CD4-positive, CD25-positive, alpha-beta regulatory T cell (primary cell): ENCODE measurements around the gene ACHE. TPM values are rescaled to one million over a fixed set of nuclear protein-coding genes. Genes with fewer than 3 reads are reported as not detected.
"Not testable (repeated sequence)": the region's sequence is repeated elsewhere in the genome, so short reads cannot be mapped to it uniquely, and the experiment has no call there.

Source experiments
- ATAC-seq, 2 donors: fragments of 150-1000 bp; cut with Tn5 transposase; one replicate each; pipeline ENCODE4 v1.10.0; 2021; ENCODE audit warnings: low read depth in 2 of 2, moderate number of reproducible peaks in 2 of 2, moderate library complexity in 1 of 2
- DNase-seq, 3 donors: peaks; one replicate each; pipeline versions ENCODE4 v3.0.0 to v3.0.0-alpha.2; 2012 to 2022; ENCODE audit warnings: mixed read lengths in 1 of 3
- H3K27ac ChIP-seq: one replicate; pipeline ENCODE4 v1.7.0; 2013; ENCODE audit warnings: mild to moderate bottlenecking, low read length; ENCODE audit not compliant: insufficient read depth, poor library complexity, severe bottlenecking
- H3K27me3 ChIP-seq: one replicate; pipeline ENCODE4 v1.7.0; 2013; ENCODE audit warnings: low read length; ENCODE audit not compliant: control insufficient read depth, insufficient read depth
- H3K36me3 ChIP-seq: one replicate; pipeline ENCODE4 v1.7.0; 2013; ENCODE audit warnings: mild to moderate bottlenecking, low read length, moderate library complexity; ENCODE audit not compliant: control insufficient read depth, insufficient read depth
- H3K4me1 ChIP-seq: 2 replicates; pipeline ENCODE4 v1.7.0; 2013; ENCODE audit warnings: mild to moderate bottlenecking, low read length; ENCODE audit not compliant: insufficient read depth, control insufficient read depth, poor library complexity, severe bottlenecking
- H3K4me3 ChIP-seq: one replicate; pipeline ENCODE4 v1.7.0; 2013; ENCODE audit warnings: low read depth, mild to moderate bottlenecking, low read length, moderate library complexity
- H3K9me3 ChIP-seq, 2 experiments: 1 replicate in 1 of 2; 2 replicates in 1 of 2; pipeline ENCODE4 v1.7.0; 2013; ENCODE audit warnings: low read length in 2 of 2, mild to moderate bottlenecking in 1 of 2, moderate library complexity in 1 of 2; ENCODE audit not compliant: control insufficient read depth in 2 of 2
- H3K27ac Mint-ChIP-seq, 3 donors: one replicate each; pipeline ENCODE4 v1.8.0; 2020 to 2022; ENCODE audit warnings: mild to moderate bottlenecking in 3 of 3, mixed read lengths in 3 of 3, moderate library complexity in 2 of 3
- H3K27me3 Mint-ChIP-seq: one replicate; pipeline ENCODE4 v1.8.0; 2022; ENCODE audit warnings: mild to moderate bottlenecking, mixed read lengths
- H3K36me3 Mint-ChIP-seq: one replicate; pipeline ENCODE4 v1.8.0; 2020; ENCODE audit warnings: mixed read lengths
- H3K4me1 Mint-ChIP-seq, 4 donors: one replicate each; pipeline ENCODE4 v1.8.0; 2020 to 2022; ENCODE audit warnings: mixed read lengths in 4 of 4, mild to moderate bottlenecking in 1 of 4
- H3K4me3 Mint-ChIP-seq, 4 donors: one replicate each; pipeline ENCODE4 v1.8.0; 2020 to 2022; ENCODE audit warnings: mild to moderate bottlenecking in 4 of 4, mixed read lengths in 4 of 4, moderate library complexity in 3 of 4
- H3K9me3 Mint-ChIP-seq, 7 donors: one replicate each; pipeline ENCODE4 v1.8.0; 2020 to 2022; ENCODE audit warnings: mixed read lengths in 7 of 7, mild to moderate bottlenecking in 3 of 7, moderate library complexity in 2 of 7
- polyA plus RNA-seq, 4 donors: library from polyadenylated mRNA; unstranded; fragments of 300-500 nt; fragmentation: Illumina TruSeq; gene quantifications; one replicate each; pipeline ENCODE4 v1.2.3, GENCODE V29; 2021
- total RNA-seq: library from RNA; stranded (reverse); gene quantifications from one replicate; pipeline ENCODE4 v1.2.3, GENCODE V29; 2022

The ACHE gene
- total and polyA plus RNA-seq, 5 donors from 2014 or later, result 0.20 TPM; not detected in 4

- H3K4me3 ChIP-seq, result no peak overlapping the region
- H3K27me3 ChIP-seq, result no peaks in the 10 kb centered on the region
- no peaks in the 10 kb centered on the region for H3K27me3 Mint-ChIP-seq
- peaks cover 17% of the 10 kb centered on the region for H3K4me1 ChIP-seq
- H3K27ac Mint-ChIP-seq, result no peak overlapping the region
- no peak overlapping the region for H3K27ac ChIP-seq
- peaks cover 41% of the 10 kb centered on the region for H3K36me3 ChIP-seq
- H3K9me3 Mint-ChIP-seq, result no peaks in the 10 kb centered on the region
- H3K4me1 Mint-ChIP-seq, result peaks cover 0 to 18% (median 2%) of the 10 kb centered on the region in 4 donors
- ATAC-seq (no peak), DNase-seq (no peak)
- H3K4me3 Mint-ChIP-seq, result peak overlapping the region in 1 of 4 donors; percentile 27
- H3K36me3 Mint-ChIP-seq, result peaks cover 28% of the 10 kb centered on the region
- H3K9me3 ChIP-seq, result no peaks in the 10 kb centered on the region
Measured at GRCh38 chr7:100863406-100863950, 32.2 kb downstream of the ACHE start.

GRCh38 chr7:100861616-100861985, 34.1 kb downstream of the ACHE start:
- Histone ChIP-seq H3K27ac (no peak overlapping the region), H3K4me3 (no peak overlapping the region), H3K27me3 (no peaks in the 10 kb centered on the region), H3K9me3 (no peaks in the 10 kb centered on the region), H3K4me1 (peaks cover 3% of the 10 kb centered on the region), H3K36me3 (peaks cover 47% of the 10 kb centered on the region)
- Mint-ChIP-seq H3K4me1 (peaks cover 0 to 12% (median 2%) of the 10 kb centered on the region in 4 donors), H3K9me3 (no peaks in the 10 kb centered on the region), H3K4me3 (no peak overlapping the region), H3K27ac (no peak overlapping the region), H3K27me3 (no peaks in the 10 kb centered on the region), H3K36me3 (peaks cover 34% of the 10 kb centered on the region)
- ATAC-seq (no peak), DNase-seq (no peak)

- Mint-ChIP-seq H3K4me1 (peaks cover 0 to 9% (median 2%) of the 10 kb centered on the region in 4 donors), H3K36me3 (peaks cover 34% of the 10 kb centered on the region), H3K27ac (no peak overlapping the region), H3K4me3 (no peak overlapping the region), H3K9me3 (no peaks in the 10 kb centered on the region), H3K27me3 (no peaks in the 10 kb centered on the region)
- no peak for ATAC-seq
- no peaks in the 10 kb centered on the region for H3K27me3 ChIP-seq
- H3K4me1 ChIP-seq, result no peaks in the 10 kb centered on the region
- peaks cover 47% of the 10 kb centered on the region for H3K36me3 ChIP-seq
- H3K9me3 ChIP-seq, result no peaks in the 10 kb centered on the region
- DNase-seq, result no peak
- H3K4me3 ChIP-seq, result no peak overlapping the region
- no peak overlapping the region for H3K27ac ChIP-seq
Measured at GRCh38 chr7:100860702-100861615, 34.7 kb downstream of the ACHE start.

GRCh38 chr7:100859856-100860255, 35.8 kb downstream of the ACHE start:
- no peak overlapping the region for H3K4me3 ChIP-seq
- no peaks in the 10 kb centered on the region for H3K27me3 ChIP-seq
- H3K27ac Mint-ChIP-seq, result no peak overlapping the region
- no peaks in the 10 kb centered on the region for H3K27me3 Mint-ChIP-seq
- H3K4me1 ChIP-seq, result no peaks in the 10 kb centered on the region
- peaks cover 0 to 12% (median 4%) of the 10 kb centered on the region in 4 donors for H3K4me1 Mint-ChIP-seq
- no peak overlapping the region for H3K27ac ChIP-seq
- DNase-seq, result no peak
- ATAC-seq, result no peak
- no peaks in the 10 kb centered on the region for H3K9me3 Mint-ChIP-seq
- no peak overlapping the region for H3K4me3 Mint-ChIP-seq
- peaks cover 37% of the 10 kb centered on the region for H3K36me3 Mint-ChIP-seq
- H3K36me3 ChIP-seq, result peaks cover 47% of the 10 kb centered on the region
- H3K9me3 ChIP-seq, result no peaks in the 10 kb centered on the region

- Mint-ChIP-seq H3K9me3 (no peaks in the 10 kb centered on the region), H3K36me3 (peaks cover 30% of the 10 kb centered on the region), H3K4me3 (peak overlapping the region in 1 of 4 donors; percentile 65), H3K27ac (no peak overlapping the region), H3K4me1 (peaks cover 0 to 33% (median 15%) of the 10 kb centered on the region in 4 donors), H3K27me3 (no peaks in the 10 kb centered on the region)
- H3K27me3 ChIP-seq, result no peaks in the 10 kb centered on the region
- no peak overlapping the region for H3K27ac ChIP-seq
- H3K9me3 ChIP-seq, result no peaks in the 10 kb centered on the region
- H3K4me3 ChIP-seq, result no peak overlapping the region
- H3K4me1 ChIP-seq, result peaks cover 21% of the 10 kb centered on the region
- ATAC-seq (no peak), DNase-seq (no peak)
- H3K36me3 ChIP-seq, result peaks cover 27% of the 10 kb centered on the region
Measured at GRCh38 chr7:100856871-100857282, 38.8 kb downstream of the ACHE start.

GRCh38 chr7:100855515-100855914, 40.2 kb downstream of the ACHE start:
- peaks cover 25% of the 10 kb centered on the region for H3K4me1 ChIP-seq
- Mint-ChIP-seq H3K4me1 (peaks cover 0 to 34% (median 17%) of the 10 kb centered on the region in 4 donors), H3K9me3 (no peaks in the 10 kb centered on the region), H3K36me3 (peaks cover 25% of the 10 kb centered on the region), H3K27ac (peak overlapping the region in 1 of 3 donors; percentile 57), H3K27me3 (no peaks in the 10 kb centered on the region), H3K4me3 (peak overlapping the region in 3 of 4 donors; percentile 17 to 87 (median 36))
- peaks cover 21% of the 10 kb centered on the region for H3K36me3 ChIP-seq
- H3K4me3 ChIP-seq, result no peak overlapping the region
- no peak overlapping the region for H3K27ac ChIP-seq
- ATAC-seq (no peak), DNase-seq (no peak)
- no peaks in the 10 kb centered on the region for H3K9me3 ChIP-seq
- no peaks in the 10 kb centered on the region for H3K27me3 ChIP-seq

- Mint-ChIP-seq H3K4me3 (peak overlapping the region in 2 of 4 donors; percentile 33 to 87), H3K27ac (peak overlapping the region in 1 of 3 donors; percentile 26), H3K4me1 (peaks cover 0 to 34% (median 17%) of the 10 kb centered on the region in 4 donors), H3K36me3 (peaks cover 20% of the 10 kb centered on the region)
- not testable (repeated sequence) for H3K27ac ChIP-seq, H3K9me3 Mint-ChIP-seq, H3K4me3 ChIP-seq, H3K27me3 Mint-ChIP-seq, DNase-seq, H3K9me3 ChIP-seq, ATAC-seq, H3K27me3 ChIP-seq
- Histone ChIP-seq H3K4me1 (peaks cover 25% of the 10 kb centered on the region), H3K36me3 (peaks cover 15% of the 10 kb centered on the region)
Measured at GRCh38 chr7:100854899-100855298, 40.8 kb downstream of the ACHE start.
